HepG2 (cell line): ENCODE measurements around the gene GATC. TPM values are rescaled to one million over a fixed set of nuclear protein-coding genes. Genes with fewer than 3 reads are reported as not detected.
A peak's percentile ranks its signal among the peaks of the same experiment; 100 is the strongest.

Experiments
- ATF4 ChIP-seq, 2 experiments: fragments of 450-650 bp in 1 of 2; sonication (generic) in 1 of 2; formaldehyde crosslinking; IDR thresholded peaks; 2 replicates each; pipeline versions ENCODE4 v1.5.0 to v1.8.0; 2020 to 2022; ENCODE audit warnings: mild to moderate bottlenecking in 1 of 2, missing genetic modification reagents in 1 of 2
- CREB3 ChIP-seq: sonication (generic); formaldehyde crosslinking; IDR thresholded peaks from 2 replicates; pipeline ENCODE4 v1.5.0; 2020; ENCODE audit warnings: missing genetic modification reagents
- DMAP1 ChIP-seq: IDR thresholded peaks from 2 replicates; pipeline ENCODE4 v1.6.1; 2016
- DNMT3B ChIP-seq: conservative IDR thresholded peaks from 2 replicates; pipeline ENCODE4 v1.6.1; 2016; ENCODE audit warnings: missing biosample characterization, control low read depth
- GTF2F1 ChIP-seq: fragments of 150-350 bp; IDR thresholded peaks from 2 replicates; pipeline ENCODE4 v1.6.1; 2014; ENCODE audit warnings: low read length
- HINFP ChIP-seq: sonication (generic); formaldehyde crosslinking; IDR thresholded peaks from 2 replicates; pipeline ENCODE4 v1.4.0; 2020; ENCODE audit warnings: low read depth, mild to moderate bottlenecking, missing genetic modification reagents
- KDM6A ChIP-seq: IDR thresholded peaks from 2 replicates; pipeline ENCODE4 v1.6.1; 2016; ENCODE audit warnings: low read depth
- MED1 ChIP-seq: sonication (generic); formaldehyde crosslinking; IDR thresholded peaks from 2 replicates; pipeline ENCODE4 v1.4.0; 2020; ENCODE audit warnings: missing genetic modification reagents
- MEF2D ChIP-seq: sonication (generic); formaldehyde crosslinking; IDR thresholded peaks from 2 replicates; pipeline ENCODE4 v1.5.1; 2020; ENCODE audit warnings: mild to moderate bottlenecking, missing genetic modification reagents
- MLLT10 ChIP-seq: sonication (generic); formaldehyde crosslinking; IDR thresholded peaks from 2 replicates; pipeline ENCODE4 v1.4.0; 2020; ENCODE audit warnings: missing genetic modification reagents
- NCOA2 ChIP-seq: sonication (generic); formaldehyde crosslinking; IDR thresholded peaks from 2 replicates; pipeline ENCODE4 v1.8.0; 2022; ENCODE audit warnings: inconsistent platforms
- NR2C2 ChIP-seq: sonication (generic); formaldehyde crosslinking; IDR thresholded peaks from 2 replicates; pipeline ENCODE4 v1.4.0; 2020; ENCODE audit warnings: missing genetic modification reagents, mild to moderate bottlenecking, moderate library complexity, borderline replicate concordance
- PITX1 ChIP-seq: sonication (generic); formaldehyde crosslinking; IDR thresholded peaks from 2 replicates; pipeline ENCODE4 v1.5.1; 2020; ENCODE audit warnings: mild to moderate bottlenecking, missing genetic modification reagents
- RXRB ChIP-seq: IDR thresholded peaks from 2 replicates; pipeline ENCODE4 v1.6.1; 2016; ENCODE audit warnings: borderline replicate concordance, missing genetic modification reagents, missing compliant biosample characterization
- TGIF2 ChIP-seq: IDR thresholded peaks from 2 replicates; pipeline ENCODE4 v1.6.1; 2016; ENCODE audit warnings: control low read depth, missing compliant biosample characterization
- ZC3H13 ChIP-seq: sonication (generic); formaldehyde crosslinking; IDR thresholded peaks from 2 replicates; pipeline ENCODE4 v1.8.1; 2023; ENCODE audit warnings: mild to moderate bottlenecking, missing genetic modification reagents, moderate library complexity
- ZEB1 ChIP-seq: IDR thresholded peaks from 2 replicates; pipeline ENCODE4 v1.6.1; 2012; ENCODE audit warnings: mild to moderate bottlenecking, low read depth, inconsistent platforms; ENCODE audit not compliant: insufficient replicate concordance
- ZNF224 ChIP-seq: sonication (generic); formaldehyde crosslinking; IDR thresholded peaks from 2 replicates; pipeline ENCODE4 v1.5.0; 2020; ENCODE audit warnings: mild to moderate bottlenecking, missing genetic modification reagents
- ZNF296 ChIP-seq: sonication (generic); formaldehyde crosslinking; conservative IDR thresholded peaks from 2 replicates; pipeline ENCODE4 v1.5.0; 2020; ENCODE audit warnings: mild to moderate bottlenecking, missing genetic modification reagents
- ZNF337 ChIP-seq: sonication (generic); formaldehyde crosslinking; IDR thresholded peaks from 2 replicates; pipeline ENCODE4 v1.5.1; 2020; ENCODE audit warnings: missing genetic modification reagents, low read depth, mild to moderate bottlenecking, borderline replicate concordance
- ZNF598 ChIP-seq: sonication (generic); formaldehyde crosslinking; IDR thresholded peaks from 2 replicates; pipeline ENCODE4 v1.5.1; 2020; ENCODE audit warnings: mild to moderate bottlenecking, missing genetic modification reagents, borderline replicate concordance
- polyA plus RNA-seq, 8 experiments: library from polyadenylated mRNA; depleted of rRNA in 3 of 8; stranded (reverse) in 7 of 8; unstranded in 1 of 8; fragments of >200 nt; fragmentation: Illumina TruSeq in 4 of 8; extraction: Trizol in 4 of 8; gene quantifications; 2 replicates each; pipeline versions ENCODE4 v1.2.1 to v1.2.3, GENCODE V29; 2011 to 2016; ENCODE audit warnings: low read depth in 4 of 8, missing spikeins in 1 of 8, mixed read lengths in 1 of 8; ENCODE audit not compliant: insufficient read depth in 1 of 8
- total RNA-seq, 5 experiments: library from RNA; depleted of rRNA; stranded (reverse); fragments of >200 nt; fragmentation: Illumina TruSeq; extraction: Trizol; gene quantifications; 2 replicates each; pipeline ENCODE4 v1.2.3, GENCODE V29; 2016; ENCODE audit warnings: low read depth in 1 of 5
- TF ChIP-seq, protein P1 (sequence below): sonication (generic); formaldehyde crosslinking; IDR thresholded peaks from 2 replicates; pipeline ENCODE4 v1.9.0; 2021; ENCODE audit warnings: missing genetic modification reagents, borderline replicate concordance
- TF ChIP-seq, protein P2 (sequence below): sonication (generic); formaldehyde crosslinking; IDR thresholded peaks from 2 replicates; pipeline ENCODE4 v1.4.0; 2020; ENCODE audit warnings: missing genetic modification reagents, borderline replicate concordance

GATC gene
- total and polyA plus RNA-seq, 2 of the 13 experiments (the other 11 are each of a cell fraction or from before 2014, with no cell fraction given) = 17.7 to 29.7 TPM

DNA sequence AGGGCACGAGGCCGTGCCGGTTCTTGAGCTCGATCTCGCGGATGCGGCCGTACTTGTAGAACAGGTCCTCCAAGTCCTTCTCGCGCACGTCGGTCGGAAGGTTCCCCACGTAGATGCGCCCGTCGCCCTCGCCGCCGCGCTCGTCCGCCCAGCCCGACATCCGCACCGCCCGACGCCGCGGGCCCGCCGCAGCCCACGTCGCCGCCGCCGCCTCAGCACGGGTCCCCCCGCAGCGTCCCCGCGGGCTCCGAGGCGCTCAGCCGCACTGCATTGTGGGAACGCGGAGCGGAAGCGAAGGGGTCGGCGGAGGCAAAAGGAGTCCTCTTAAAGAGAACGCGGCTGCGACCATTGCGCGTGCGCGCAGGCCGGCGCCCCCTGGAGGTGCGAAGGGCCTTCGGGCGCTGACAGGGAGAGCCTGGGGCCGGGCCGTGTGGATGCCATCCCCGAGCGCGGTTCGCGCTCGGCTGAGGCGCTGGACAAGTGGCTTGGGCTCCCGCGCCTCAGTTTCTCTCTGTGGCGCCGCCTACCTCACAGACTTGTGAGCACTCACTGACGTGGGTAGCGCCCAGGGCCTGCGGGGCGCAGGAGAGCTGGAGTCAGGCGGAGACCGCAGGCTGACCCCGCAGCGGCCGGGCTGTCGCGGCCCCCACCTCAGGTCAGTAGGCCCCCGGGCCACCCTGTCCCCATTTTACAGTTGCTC lies 23.4 kb downstream of the GATC start, which contains the start of gene SRSF9 (continued):
- TF ChIP-seq DMAP1 (CRISPR knock-in tag) = peak; percentile 63
- peak; percentile 83; the same call in 1 of the 2 replicates for TF ChIP-seq ZNF224
- TF ChIP-seq, protein P1, sequence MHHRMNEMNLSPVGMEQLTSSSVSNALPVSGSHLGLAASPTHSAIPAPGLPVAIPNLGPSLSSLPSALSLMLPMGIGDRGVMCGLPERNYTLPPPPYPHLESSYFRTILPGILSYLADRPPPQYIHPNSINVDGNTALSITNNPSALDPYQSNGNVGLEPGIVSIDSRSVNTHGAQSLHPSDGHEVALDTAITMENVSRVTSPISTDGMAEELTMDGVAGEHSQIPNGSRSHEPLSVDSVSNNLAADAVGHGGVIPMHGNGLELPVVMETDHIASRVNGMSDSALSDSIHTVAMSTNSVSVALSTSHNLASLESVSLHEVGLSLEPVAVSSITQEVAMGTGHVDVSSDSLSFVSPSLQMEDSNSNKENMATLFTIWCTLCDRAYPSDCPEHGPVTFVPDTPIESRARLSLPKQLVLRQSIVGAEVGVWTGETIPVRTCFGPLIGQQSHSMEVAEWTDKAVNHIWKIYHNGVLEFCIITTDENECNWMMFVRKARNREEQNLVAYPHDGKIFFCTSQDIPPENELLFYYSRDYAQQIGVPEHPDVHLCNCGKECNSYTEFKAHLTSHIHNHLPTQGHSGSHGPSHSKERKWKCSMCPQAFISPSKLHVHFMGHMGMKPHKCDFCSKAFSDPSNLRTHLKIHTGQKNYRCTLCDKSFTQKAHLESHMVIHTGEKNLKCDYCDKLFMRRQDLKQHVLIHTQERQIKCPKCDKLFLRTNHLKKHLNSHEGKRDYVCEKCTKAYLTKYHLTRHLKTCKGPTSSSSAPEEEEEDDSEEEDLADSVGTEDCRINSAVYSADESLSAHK = no peak
- 0 out of 2 replicates have a peak, but pooled peaks have one; percentile 71 for TF ChIP-seq ZNF337
- TF ChIP-seq, protein P2, sequence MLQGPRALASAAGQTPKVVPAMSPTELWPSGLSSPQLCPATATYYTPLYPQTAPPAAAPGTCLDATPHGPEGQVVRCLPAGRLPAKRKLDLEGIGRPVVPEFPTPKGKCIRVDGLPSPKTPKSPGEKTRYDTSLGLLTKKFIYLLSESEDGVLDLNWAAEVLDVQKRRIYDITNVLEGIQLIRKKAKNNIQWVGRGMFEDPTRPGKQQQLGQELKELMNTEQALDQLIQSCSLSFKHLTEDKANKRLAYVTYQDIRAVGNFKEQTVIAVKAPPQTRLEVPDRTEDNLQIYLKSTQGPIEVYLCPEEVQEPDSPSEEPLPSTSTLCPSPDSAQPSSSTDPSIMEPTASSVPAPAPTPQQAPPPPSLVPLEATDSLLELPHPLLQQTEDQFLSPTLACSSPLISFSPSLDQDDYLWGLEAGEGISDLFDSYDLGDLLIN (CRISPR knock-in tag) = 0 out of 2 replicates have a peak, but pooled peaks have one; percentile 62
- peak; percentile 62 for TF ChIP-seq NR2C2 (CRISPR knock-in tag)
- peak; percentile 31; the same call in 1 of the 2 replicates for TF ChIP-seq HINFP (CRISPR knock-in tag)
- TF ChIP-seq GTF2F1 = no peak
- 0 out of 2 replicates have a peak, but pooled peaks have one; percentile 34 for TF ChIP-seq MEF2D (CRISPR knock-in tag)
- peak; percentile 54 for TF ChIP-seq ZEB1
- TF ChIP-seq ZC3H13 (CRISPR knock-in tag) = no peak; the same call in 1 of the 2 replicates
- TF ChIP-seq CREB3 (CRISPR knock-in tag) = no peak
- peak; percentile 44; the same call in 1 of the 2 replicates for TF ChIP-seq NCOA2 (CRISPR knock-in tag)
- TF ChIP-seq RXRB (CRISPR knock-in tag) = peak; percentile 70; the same call in 1 of the 2 replicates
- TF ChIP-seq DNMT3B = peak; percentile 67; the same call in 1 of the 2 replicates
- TF ChIP-seq ZNF598 (CRISPR knock-in tag) = peak; percentile 82; the same call in 1 of the 2 replicates
- TF ChIP-seq MLLT10 (CRISPR knock-in tag) = no peak
- TF ChIP-seq ATF4 (CRISPR knock-in tag; IDR thresholded peaks at IDR 0.05) = no peak
- TF ChIP-seq PITX1 (CRISPR knock-in tag) = peak; percentile 35
- no peak for TF ChIP-seq ZNF296 (CRISPR knock-in tag)
- peak; percentile 60; the same call in 1 of the 2 replicates for TF ChIP-seq TGIF2 (CRISPR knock-in tag)
- TF ChIP-seq MED1 (CRISPR knock-in tag) = peak; percentile 60
- TF ChIP-seq KDM6A (CRISPR knock-in tag) = no peak
